Body of pancreas (tissue), 4 donors: ENCODE results near the gene ZBTB16.

Source experiments
- CTCF ChIP-seq, 7 experiments: fragments of 450-650 bp in 4 of 7; fragments of 200-600 bp in 3 of 7; sonication (generic) in 3 of 7; IDR thresholded peaks; one replicate each; pipeline ENCODE4 v1.5.1; 2016 to 2019; ENCODE audit warnings: antibody characterized with exemption in 7 of 7
- POLR2A ChIP-seq, 3 donors: fragments of 450-650 bp; IDR thresholded peaks; one replicate each; pipeline ENCODE4 v1.6.1; 2016; ENCODE audit warnings: antibody characterized with exemption in 3 of 3, mild to moderate bottlenecking in 2 of 3

DNA sequence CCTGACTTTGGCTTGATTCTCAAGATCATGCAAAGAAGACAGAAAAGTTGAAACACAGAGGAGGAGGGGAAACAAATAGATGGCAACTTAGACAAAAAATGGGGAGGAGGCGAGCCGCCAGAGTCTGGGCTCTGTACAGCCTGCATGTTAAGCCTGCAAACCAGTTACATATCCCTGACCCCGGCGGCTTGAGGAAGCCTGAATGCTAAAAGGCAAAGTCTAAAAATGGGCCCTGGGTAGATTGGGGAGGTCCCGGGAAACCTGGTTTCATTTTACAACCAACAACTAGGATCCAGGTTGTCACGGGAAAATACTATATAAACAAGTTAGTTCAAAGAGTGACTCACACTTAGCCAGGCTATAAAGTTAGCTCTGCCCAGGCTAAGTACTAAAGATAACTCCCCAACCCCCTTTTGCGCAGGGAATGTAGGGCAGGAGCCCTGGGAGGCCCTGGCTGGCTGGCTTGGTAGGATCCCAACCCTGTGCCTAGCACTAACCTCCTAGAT lies 18.8 kb upstream of the ZBTB16 start:
- TF ChIP-seq CTCF (IDR thresholded peaks at IDR 0.05): no peak
- no peak for TF ChIP-seq POLR2A (IDR thresholded peaks at IDR 0.05)
